NCI-H2227 treated with DMSO at 0.1 percent for 48 hours (cell line): ENCODE data around the gene DDR2.
"Not testable (repeated sequence)": the region's sequence is repeated elsewhere in the genome, so short reads cannot be mapped to it uniquely, and the experiment has no call there.

Experiments
- DNase-seq: peaks from one replicate; lab custom pipeline; 2025; lab: John Stamatoyannopoulos, UW

The DDR2 gene

DNA sequence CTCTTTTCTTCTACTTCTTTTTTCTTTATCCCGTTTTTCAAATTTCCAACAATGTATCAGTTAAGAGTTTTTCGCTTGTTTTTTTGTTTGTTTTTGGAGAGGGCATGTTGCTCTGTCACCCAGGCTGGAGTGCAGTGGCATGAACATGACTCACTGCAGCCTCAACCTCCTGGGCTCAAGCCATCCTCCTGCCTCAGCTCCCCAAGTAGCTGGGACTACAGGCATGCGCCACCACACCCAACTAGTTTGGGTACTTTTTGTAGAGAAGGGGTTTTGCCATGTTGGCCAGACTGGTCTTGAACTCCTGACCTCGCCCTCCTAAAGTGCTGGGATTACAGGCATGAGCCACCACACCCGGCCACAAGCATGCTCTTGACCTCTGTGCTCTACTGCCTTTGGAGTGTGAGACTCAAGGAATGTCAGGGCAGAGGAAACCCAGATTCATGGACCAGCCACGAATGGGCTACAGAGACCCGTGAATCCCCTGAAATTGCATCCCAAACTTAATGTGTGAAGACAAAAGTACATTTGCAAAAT is 93.1 kb downstream of the DDR2 start:
- DNase-seq: no peak

GRCh38 chr1:162726555-162726954 is 94.3 kb downstream of the DDR2 start:
- no peak for DNase-seq

DNA sequence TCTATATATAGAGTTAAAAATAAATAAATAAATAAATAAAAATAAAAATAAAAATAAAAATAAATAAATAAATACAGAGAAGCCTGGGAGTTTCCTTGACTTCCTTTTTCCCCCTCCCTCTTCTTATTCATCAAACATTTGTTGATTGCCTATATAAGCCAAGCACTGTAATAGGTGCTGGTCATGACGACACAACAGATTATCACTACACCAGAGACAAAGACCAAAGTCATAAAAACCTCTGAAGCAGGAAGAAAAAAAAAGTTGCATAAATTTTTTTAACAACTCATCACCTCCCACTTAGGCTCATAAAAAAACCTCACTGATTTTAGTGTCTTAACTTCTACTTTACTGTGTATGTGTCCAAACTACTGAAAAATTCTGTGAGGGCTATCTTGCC is 95.2 kb downstream of the DDR2 start:
- DNase-seq: not testable (repeated sequence)

DNA sequence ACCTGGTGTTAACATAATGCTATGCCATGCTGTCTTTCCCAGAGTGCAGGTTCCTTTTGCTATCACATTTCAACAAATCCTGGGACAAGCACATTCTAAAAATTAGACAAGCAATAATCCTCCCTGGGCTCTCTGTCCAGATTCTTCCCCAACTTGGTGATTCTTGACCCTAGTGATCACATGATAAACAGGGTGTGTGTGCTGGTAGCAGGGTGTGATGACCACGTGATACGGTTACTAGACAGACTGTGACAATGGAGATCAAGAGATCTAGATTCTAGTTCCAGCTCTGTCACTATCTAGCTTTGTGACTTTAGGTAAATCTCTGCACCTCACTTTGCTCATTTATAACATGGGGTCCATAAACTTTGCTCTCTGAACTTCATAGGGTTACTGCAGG is 96.3 kb downstream of the DDR2 start:
- no peak for DNase-seq

DNA sequence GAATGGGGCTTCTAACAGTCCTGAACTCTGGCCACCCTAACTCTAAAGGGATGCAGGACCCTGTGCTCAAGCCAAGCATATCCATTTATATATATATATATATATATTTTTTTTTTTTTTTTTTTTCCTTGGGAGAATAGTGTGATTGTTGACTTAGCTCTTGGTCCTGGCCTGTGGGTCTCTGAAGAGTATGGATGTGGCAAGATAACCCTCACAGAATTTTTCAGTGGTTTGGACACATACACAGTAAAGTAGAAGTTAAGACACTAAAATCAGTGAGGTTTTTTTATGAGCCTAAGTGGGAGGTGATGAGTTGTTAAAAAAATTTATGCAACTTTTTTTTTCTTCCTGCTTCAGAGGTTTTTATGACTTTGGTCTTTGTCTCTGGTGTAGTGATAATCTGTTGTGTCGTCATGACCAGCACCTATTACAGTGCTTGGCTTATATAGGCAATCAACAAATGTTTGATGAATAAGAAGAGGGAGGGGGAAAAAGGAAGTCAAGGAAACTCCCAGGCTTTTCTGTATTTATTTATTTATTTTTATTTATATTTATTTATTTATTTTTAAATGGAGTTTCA is 97.0 kb downstream of the DDR2 start:
- not testable (repeated sequence) for DNase-seq

GRCh38 chr1:162732094-162732493 is 99.8 kb downstream of the DDR2 start:
- no peak for DNase-seq

- DNase-seq: no peak
These were observed 100.5 kb downstream of the DDR2 start for GRCh38 chr1:162732566-162733335.

DNA sequence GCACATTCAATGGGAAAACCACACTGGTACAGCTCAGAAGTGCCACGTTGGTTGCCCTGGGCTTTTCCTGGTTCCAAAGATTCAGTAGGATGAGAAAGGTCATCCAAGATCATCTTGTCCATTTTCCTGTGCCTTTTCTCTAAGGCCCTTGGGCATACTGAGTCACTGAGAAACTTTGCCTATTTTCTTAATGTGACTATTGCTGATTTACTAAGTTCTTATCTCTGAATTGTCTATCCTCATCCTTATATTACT is 101.0 kb downstream of the DDR2 start:
- DNase-seq: no peak

- DNase-seq: no peak
These were observed 101.8 kb downstream of the DDR2 start for GRCh38 chr1:162734047-162734446.

DNA sequence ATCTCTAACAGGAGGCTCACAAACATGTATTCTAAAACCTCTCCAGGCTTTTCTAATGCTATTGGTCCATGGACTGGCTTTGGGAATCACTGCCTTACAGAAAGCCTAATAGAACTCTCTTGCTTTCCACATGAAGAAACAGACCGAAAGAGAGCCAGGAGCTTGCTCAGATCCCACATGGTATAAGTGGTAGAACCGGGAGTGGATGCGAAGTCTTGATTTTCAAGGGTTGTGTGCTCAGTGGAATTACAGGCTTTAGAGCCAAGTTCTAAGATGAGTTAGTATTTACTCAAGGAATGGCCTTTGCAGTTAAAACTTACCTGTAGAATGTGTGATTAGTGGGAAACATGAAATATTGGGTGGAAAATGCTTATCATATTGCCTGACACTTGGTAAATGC is 103.9 kb downstream of the DDR2 start:
- DNase-seq: no peak

DNA sequence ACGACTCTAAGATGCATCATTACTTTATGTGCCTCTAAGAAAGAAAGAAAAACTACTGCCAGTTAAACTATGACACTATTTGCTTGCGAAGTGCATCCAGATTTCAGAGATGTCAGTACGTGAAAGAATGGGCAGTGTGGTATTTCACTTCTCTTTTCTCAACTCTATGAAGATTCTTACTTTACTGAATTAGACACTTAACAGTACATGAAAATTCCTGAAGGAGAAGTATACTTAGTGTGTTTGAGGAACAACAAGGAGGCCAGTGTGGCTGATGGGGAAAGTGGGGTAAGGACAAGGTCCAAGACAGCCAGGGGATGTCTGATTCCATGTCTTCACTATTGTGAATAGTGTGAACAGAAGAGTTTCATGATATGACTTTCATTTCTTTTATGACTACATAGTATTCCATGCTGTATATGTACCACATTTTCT is 104.4 kb downstream of the DDR2 start:
- DNase-seq: no peak

DNA sequence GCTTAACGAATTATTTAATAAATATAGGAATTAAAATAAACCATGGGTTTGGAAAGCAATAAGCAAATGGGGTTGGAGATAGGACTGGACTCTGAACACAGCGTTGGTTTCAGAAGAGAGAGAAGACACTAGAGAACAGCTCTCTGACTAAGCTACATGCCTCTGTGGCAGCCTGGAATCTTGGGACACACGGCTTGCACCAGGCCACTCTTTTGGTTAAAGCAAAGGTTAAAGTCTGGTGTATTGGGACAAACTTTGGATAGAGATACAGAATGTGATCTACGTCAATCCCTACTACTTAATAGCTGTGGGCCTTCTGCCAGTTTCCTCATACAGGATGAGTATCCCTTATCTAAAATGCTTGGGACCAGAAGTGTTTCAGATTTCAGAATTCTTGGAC is 108.5 kb downstream of the DDR2 start:
- DNase-seq: no peak

DNA sequence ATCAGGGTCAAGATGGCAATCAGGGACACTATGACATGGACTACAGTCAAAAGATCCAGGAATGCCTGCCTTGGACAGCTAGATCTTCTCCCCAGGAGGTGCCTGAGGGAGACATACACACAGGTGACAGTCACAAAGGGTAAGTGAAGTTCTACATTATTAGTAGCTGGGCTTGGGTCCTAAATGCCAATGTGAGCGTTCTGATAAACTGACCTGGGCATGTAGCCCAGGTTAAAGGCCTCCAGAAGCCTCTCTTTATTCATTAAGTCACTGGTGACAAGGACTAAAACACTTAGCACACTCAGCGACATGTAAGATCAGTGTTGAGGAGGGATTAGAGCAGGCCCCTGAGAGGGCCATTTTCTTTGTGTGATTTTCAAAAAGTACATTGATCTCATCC is 109.3 kb downstream of the DDR2 start:
- no peak for DNase-seq

GRCh38 chr1:162746264-162746942 is 114.1 kb downstream of the DDR2 start:
- not testable (repeated sequence) for DNase-seq

- no peak for DNase-seq
These were observed 120.9 kb downstream of the DDR2 start for GRCh38 chr1:162753001-162753658.

DNA sequence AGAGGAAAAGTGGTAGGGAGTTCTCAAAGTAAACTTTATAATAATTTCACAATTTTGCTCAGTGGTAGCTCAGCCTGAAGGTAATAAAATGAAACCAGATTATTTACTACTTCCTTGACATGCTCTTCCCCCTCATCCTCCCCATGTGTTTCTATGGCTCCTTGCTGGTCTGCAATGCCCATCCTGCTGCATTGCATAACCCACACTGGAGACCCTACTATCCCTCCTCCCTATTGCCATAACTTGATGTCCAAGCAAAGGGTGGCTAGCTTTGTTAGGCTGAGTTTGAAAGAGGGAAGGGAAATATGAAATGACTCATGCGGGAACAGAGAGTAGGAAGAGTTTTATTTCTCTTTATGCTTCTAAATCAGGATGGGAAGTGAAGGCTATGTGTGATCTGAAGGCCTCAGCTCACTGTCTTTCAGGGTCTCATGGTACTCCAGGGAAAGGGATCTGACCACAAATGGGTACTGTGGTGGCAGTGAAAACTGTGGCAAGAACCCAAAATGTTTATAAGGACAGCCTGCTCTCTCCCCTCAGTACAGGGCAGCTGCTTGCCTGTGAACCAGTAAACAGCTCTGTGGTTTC is 121.8 kb downstream of the DDR2 start:
- no peak for DNase-seq

DNA sequence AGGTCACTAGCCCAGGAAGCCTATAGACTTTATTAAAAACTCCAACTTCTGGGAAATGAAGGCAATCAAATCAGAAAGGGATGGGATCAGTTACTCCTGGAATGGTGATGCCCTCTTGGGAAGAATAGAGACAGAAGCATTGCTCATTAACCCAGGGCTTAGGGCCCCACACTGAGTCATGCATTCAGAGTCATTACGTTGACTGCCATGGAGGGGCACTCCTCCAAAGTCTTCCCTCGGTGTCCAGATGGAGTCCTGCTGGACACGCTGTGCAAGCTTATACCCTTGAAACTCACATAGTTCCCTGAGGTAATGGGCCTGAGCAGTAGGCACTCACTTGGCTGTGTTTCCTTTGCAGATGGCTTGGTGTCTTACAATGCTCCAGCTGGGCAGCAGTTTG is 123.0 kb downstream of the DDR2 start:
- DNase-seq: no peak

DNA sequence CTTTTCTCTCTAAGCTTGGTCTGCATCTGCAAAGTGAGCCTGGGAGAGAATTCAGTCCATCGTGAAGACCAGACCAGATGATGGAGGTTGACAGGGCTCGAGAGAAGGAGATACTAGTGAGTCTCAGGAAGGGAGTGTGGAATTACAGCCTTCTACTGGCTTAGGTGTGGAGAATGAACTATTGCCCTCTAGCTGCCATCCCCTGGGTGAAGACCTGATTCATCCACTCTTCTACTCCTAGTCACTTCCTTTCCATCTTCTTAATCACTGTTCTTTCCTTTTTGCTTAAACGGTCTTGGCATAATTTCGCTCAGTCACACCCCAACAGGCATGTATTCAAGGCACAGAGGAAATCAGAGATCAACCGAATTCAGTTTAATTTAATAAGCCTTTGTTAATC is 124.3 kb downstream of the DDR2 start:
- no peak for DNase-seq

- no peak for DNase-seq
These were observed 125.2 kb downstream of the DDR2 start for GRCh38 chr1:162757476-162757875.

- DNase-seq: no peak
These were observed 133.5 kb downstream of the DDR2 start for GRCh38 chr1:162765788-162766187.

- no peak for DNase-seq
These were observed 140.4 kb downstream of the DDR2 start for GRCh38 chr1:162772571-162773154.

DNA sequence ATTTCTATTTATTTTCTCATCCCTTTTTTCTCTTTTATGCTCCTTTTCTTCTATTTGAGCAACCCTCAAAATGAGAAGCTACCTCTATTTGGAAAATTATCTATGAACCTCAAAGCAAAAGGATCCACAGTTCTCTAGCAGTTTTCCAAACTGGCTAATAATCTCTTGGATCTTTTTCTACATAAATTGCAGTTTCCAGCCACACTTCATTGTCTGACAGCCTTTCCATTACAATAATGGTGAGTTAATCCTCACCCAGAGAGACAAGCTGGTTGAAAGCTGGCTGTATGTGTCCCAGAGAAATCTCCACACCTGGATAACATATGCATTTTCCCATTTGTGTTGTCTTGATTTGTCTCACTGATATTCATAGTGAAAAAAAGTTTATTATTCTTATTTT is 141.7 kb downstream of the DDR2 start:
- no peak for DNase-seq
